ENCODE measurements around the gene ACAA1.
A peak's percentile ranks its signal among the peaks of the same experiment; 100 is the strongest.

DNA sequence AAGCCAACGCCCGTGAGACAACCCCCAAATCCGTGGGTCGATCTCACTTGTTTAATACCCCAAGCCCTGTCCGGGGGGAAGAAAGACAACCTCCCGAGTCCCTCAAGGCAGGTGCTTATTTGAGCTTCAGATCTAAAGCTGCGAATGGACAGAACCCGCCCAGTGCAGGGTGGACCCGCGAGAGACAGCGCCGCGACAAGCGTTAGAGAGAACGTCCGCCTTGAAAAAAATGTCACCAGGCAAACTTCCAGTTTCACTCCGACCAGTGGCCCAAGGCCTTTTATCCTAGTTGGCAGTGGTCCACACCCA is 27.7 kb upstream of the ACAA1 start:
- TF ChIP-seq MAX (IDR thresholded peaks at IDR 0.05): no peak
- no peak for TF ChIP-seq JUND (IDR thresholded peaks at IDR 0.05)
- no peak for TF ChIP-seq CTCF (IDR thresholded peaks at IDR 0.05; ENCODE audit: low read depth, low read length, missing input control)
- no peak for TF ChIP-seq YY1 (IDR thresholded peaks at IDR 0.05)
- TF ChIP-seq, protein P1, sequence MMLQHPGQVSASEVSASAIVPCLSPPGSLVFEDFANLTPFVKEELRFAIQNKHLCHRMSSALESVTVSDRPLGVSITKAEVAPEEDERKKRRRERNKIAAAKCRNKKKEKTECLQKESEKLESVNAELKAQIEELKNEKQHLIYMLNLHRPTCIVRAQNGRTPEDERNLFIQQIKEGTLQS (IDR thresholded peaks at IDR 0.05): peak; percentile 64

Data from liver (tissue), 3 donors.